Measurements from ENCODE around the gene CAMSAP3. TPM values are rescaled to one million over a fixed set of nuclear protein-coding genes. Genes with fewer than 3 reads are reported as not detected.

The CAMSAP3 gene
- total RNA-seq, 1 donor from 2014 or later, result 4.1 TPM

GRCh38 chr19:7665076-7665475 lies 69.4 kb downstream of the CAMSAP3 start:
- H3K36me3 ChIP-seq (ENCODE audit: insufficient read depth, low read length), result no peaks in the 10 kb centered on the region
- no peaks in the 10 kb centered on the region for H3K9me3 ChIP-seq (ENCODE audit: insufficient read depth, low read depth, low read length)
- H3K27ac ChIP-seq (ENCODE audit: low read depth, low read length), result no peak overlapping the region
- Mint-ChIP-seq H3K27ac (ENCODE audit: unreplicated experiment) (no peak overlapping the region), H3K27me3 (ENCODE audit: low read depth, unreplicated experiment) (peaks cover 52% of the 10 kb centered on the region), H3K36me3 (ENCODE audit: low read depth, unreplicated experiment) (no peaks in the 10 kb centered on the region), H3K4me1 (ENCODE audit: low read depth, unreplicated experiment) (no peaks in the 10 kb centered on the region), H3K4me3 (ENCODE audit: unreplicated experiment) (no peak overlapping the region), H3K9me3 (ENCODE audit: unreplicated experiment) (peaks cover 5% of the 10 kb centered on the region)
- H3K27me3 ChIP-seq (ENCODE audit: insufficient read depth, low read length), result peaks cover 4% of the 10 kb centered on the region
- H3K4me1 ChIP-seq (ENCODE audit: insufficient read depth, low read length), result no peaks in the 10 kb centered on the region
- H3K9ac ChIP-seq (ENCODE audit: low read length), result no peak overlapping the region
- DNase-seq (ENCODE audit: low read depth) (no peak), FAIRE-seq (no peak)
- TF ChIP-seq EZH2 (IDR thresholded peaks at IDR 0.05; ENCODE audit: insufficient read depth, low read length), result no peak
- TF ChIP-seq CTCF (IDR thresholded peaks at IDR 0.05; ENCODE audit: insufficient read depth, low read depth, low read length), result no peak
- no peak overlapping the region for H2AFZ ChIP-seq (ENCODE audit: low read depth, low read length)
- H4K20me1 ChIP-seq (ENCODE audit: insufficient read depth, low read length), result no peaks in the 10 kb centered on the region
- no peaks in the 10 kb centered on the region for H3K79me2 ChIP-seq (ENCODE audit: insufficient read depth, low read length)
- H3K4me2 ChIP-seq (ENCODE audit: low read length), result no peak overlapping the region
- no peak overlapping the region for H3K4me3 ChIP-seq (ENCODE audit: insufficient read depth, low read depth, low read length)

Small RNA genes within 50 kb of the gene (microRNA-seq; reads per million reads assigned to microRNA genes)
- 1.4 reads per million for gene MIR6792

Other genes starting within 250 kb of the CAMSAP3 start
- gene ARHGEF18, start 246.9 kb upstream of the CAMSAP3 start, total RNA-seq, result 44.6 and 45.2 TPM in 2 replicates
- 1.7 and 2.2 TPM in 2 replicates for gene PEX11G, start 106.8 kb upstream of the CAMSAP3 start, total RNA-seq
- 39.8 and 41.1 TPM in 2 replicates for gene ZNF358, start 79.8 kb upstream of the CAMSAP3 start, total RNA-seq
- 26.2 and 27.5 TPM in 2 replicates for gene MCOLN1, start 73.2 kb upstream of the CAMSAP3 start, total RNA-seq
- gene PNPLA6, start 60.1 kb upstream of the CAMSAP3 start, total RNA-seq, result 81.9 and 90.2 TPM in 2 replicates
- 28.1 and 30.4 TPM in 2 replicates for gene XAB2, start 33.7 kb downstream of the CAMSAP3 start, total RNA-seq
- 94.1 and 95.8 TPM in 2 replicates for gene PET100, start 33.9 kb downstream of the CAMSAP3 start, total RNA-seq
- not detected in 2 replicates for gene PCP2, start 37.9 kb downstream of the CAMSAP3 start, total RNA-seq
- gene STXBP2, start 41.2 kb downstream of the CAMSAP3 start, total RNA-seq, result 48.6 and 49.6 TPM in 2 replicates
- not detected in 2 replicates for gene RETN, start 73.2 kb downstream of the CAMSAP3 start, total RNA-seq
- not detected in 2 replicates for gene MCEMP1, start 81.2 kb downstream of the CAMSAP3 start, total RNA-seq
- gene TRAPPC5, start 85.0 kb downstream of the CAMSAP3 start, total RNA-seq, result 110 and 121 TPM in 2 replicates
- not detected in 2 replicates for gene FCER2, start 106.3 kb downstream of the CAMSAP3 start, total RNA-seq
- not detected in 2 replicates for gene CLEC4G, start 136.2 kb downstream of the CAMSAP3 start, total RNA-seq
- gene CD209, start 151.7 kb downstream of the CAMSAP3 start, total RNA-seq, result not detected in 2 replicates
- gene CLEC4M, start 167.4 kb downstream of the CAMSAP3 start, total RNA-seq, result not detected in 2 replicates
- 22.1 and 25.7 TPM in 2 replicates for gene EVI5L, start 234.4 kb downstream of the CAMSAP3 start, total RNA-seq

Measured in astrocyte (in vitro differentiated cells and primary cell).